ENCODE measurements around the gene MAP2K6. TPM values are rescaled to one million over a fixed set of nuclear protein-coding genes. Genes with fewer than 3 reads are reported as not detected.
"Not testable (repeated sequence)": the region's sequence is repeated elsewhere in the genome, so short reads cannot be mapped to it uniquely, and the experiment has no call there.

Gene MAP2K6
- total RNA-seq, 1 donor from 2014 or later, result 1.8 TPM

GRCh38 chr17:69473841-69474831 is 59.6 kb downstream of the MAP2K6 start:
- TF ChIP-seq CTCF (conservative IDR thresholded peaks at IDR 0.05; ENCODE audit: low read depth, low read length), result no peak
- DNase-seq (ENCODE audit: low read depth), result no peak
- H3K4me3 ChIP-seq (ENCODE audit: low read depth, low read length), result no peak overlapping the region

- H3K4me3 ChIP-seq (ENCODE audit: low read depth, low read length), result no peak overlapping the region
- no peak for DNase-seq (ENCODE audit: low read depth)
- TF ChIP-seq CTCF (conservative IDR thresholded peaks at IDR 0.05; ENCODE audit: low read depth, low read length), result no peak
These were observed 62.9 kb downstream of the MAP2K6 start for GRCh38 chr17:69477204-69477902.

GRCh38 chr17:69477903-69478266 is 63.4 kb downstream of the MAP2K6 start:
- no peak for DNase-seq (ENCODE audit: low read depth)
- TF ChIP-seq CTCF (conservative IDR thresholded peaks at IDR 0.05; ENCODE audit: low read depth, low read length), result no peak
- no peak overlapping the region for H3K4me3 ChIP-seq (ENCODE audit: low read depth, low read length)

- no peak overlapping the region for H3K4me3 ChIP-seq (ENCODE audit: low read depth, low read length)
- no peak for DNase-seq (ENCODE audit: low read depth)
- no peak for TF ChIP-seq CTCF (conservative IDR thresholded peaks at IDR 0.05; ENCODE audit: low read depth, low read length)
These were observed 64.4 kb downstream of the MAP2K6 start for GRCh38 chr17:69478916-69479315.

GRCh38 chr17:69479756-69480155 is 65.3 kb downstream of the MAP2K6 start:
- DNase-seq (ENCODE audit: low read depth); H3K4me3 ChIP-seq (ENCODE audit: low read depth, low read length): not testable (repeated sequence)

GRCh38 chr17:69480245-69480644 is 65.7 kb downstream of the MAP2K6 start:
- no peak for DNase-seq (ENCODE audit: low read depth)
- TF ChIP-seq CTCF (conservative IDR thresholded peaks at IDR 0.05; ENCODE audit: low read depth, low read length), result no peak
- no peak overlapping the region for H3K4me3 ChIP-seq (ENCODE audit: low read depth, low read length)

- TF ChIP-seq CTCF (conservative IDR thresholded peaks at IDR 0.05; ENCODE audit: low read depth, low read length), result no peak
- DNase-seq (ENCODE audit: low read depth), result no peak
- H3K4me3 ChIP-seq (ENCODE audit: low read depth, low read length), result no peak overlapping the region
These were observed 70.8 kb downstream of the MAP2K6 start for GRCh38 chr17:69485251-69485661.

Measured in epithelial cell of proximal tubule (primary cell).